AG04450 (cell line): Measurements from ENCODE around the gene MTG1. TPM values are rescaled to one million over a fixed set of nuclear protein-coding genes. Genes with fewer than 3 reads are reported as not detected.

Source experiments
- CTCF ChIA-PET: fragments of 300-600, 350-600 bp; formaldehyde crosslinking; extraction: SDS; loops from one replicate; lab custom pipeline; 2022; ENCODE audit warnings: antibody characterized with exemption, inconsistent platforms; lab: Charles Lee
- POLR2A ChIA-PET: fragments of 350-600 bp; formaldehyde crosslinking; extraction: SDS; loops from one replicate; lab custom pipeline; 2021; ENCODE audit warnings: antibody characterized with exemption, inconsistent platforms; lab: Yijun Ruan, JAX
- DNase-seq: peaks from one replicate; pipeline ENCODE4 v3.0.0-alpha.2; 2011; ENCODE audit warnings: low read depth, low spot score
- H3K27ac ChIP-seq: one replicate; pipeline ENCODE4 v1.5.1; 2012; ENCODE audit warnings: low read depth, low read length, control low read depth
- H3K27me3 ChIP-seq: one replicate; pipeline ENCODE4 v1.6.0; 2012; ENCODE audit warnings: low read length; ENCODE audit not compliant: control insufficient read depth, insufficient read depth
- H3K4me3 ChIP-seq: 2 replicates; pipeline ENCODE4 v1.5.1; 2011; ENCODE audit warnings: mild to moderate bottlenecking, low read depth, low read length, control low read depth
- H3K9me3 ChIP-seq: 2 replicates; pipeline ENCODE4 v1.5.1; 2012; ENCODE audit warnings: low read length; ENCODE audit not compliant: control insufficient read depth, insufficient read depth
- CTCF ChIP-seq: IDR thresholded peaks from 2 replicates; pipeline ENCODE4 v1.5.1; 2011; ENCODE audit warnings: low read depth, low read length, control low read depth, inconsistent platforms
- polyA plus RNA-seq: library from polyadenylated mRNA; depleted of rRNA; stranded (reverse); fragments of >200 nt; gene quantifications from 2 replicates; pipeline ENCODE4 v1.2.3, GENCODE V29; 2011

MTG1 gene
- polyA plus RNA-seq, 1 experiment, result 36.1 TPM

- CTCF ChIA-PET, result no interaction called here
- no peak overlapping the region for H3K4me3 ChIP-seq
- DNase-seq, result no peak
Measured at GRCh38 chr10:133459454-133460207, 65.7 kb downstream of the MTG1 start.

GRCh38 chr10:133460208-133460769 lies 66.3 kb downstream of the MTG1 start:
- TF ChIP-seq CTCF, result no peak
- no peaks in the 10 kb centered on the region for H3K27me3 ChIP-seq
- no peak overlapping the region for H3K4me3 ChIP-seq
- ChIA-PET CTCF (no interaction called here), POLR2A (no interaction called here)
- no peak for DNase-seq
- peaks cover 36% of the 10 kb centered on the region for H3K9me3 ChIP-seq
- no peak overlapping the region for H3K27ac ChIP-seq

More at GRCh38 chr10:133459454-133460207, 65.7 kb downstream of the MTG1 start:
- no peaks in the 10 kb centered on the region for H3K27me3 ChIP-seq
- H3K9me3 ChIP-seq, result peaks cover 37% of the 10 kb centered on the region
- TF ChIP-seq CTCF, result no peak
- no peak overlapping the region for H3K27ac ChIP-seq
- POLR2A ChIA-PET, result interaction anchor here (0.5 kb wide), 1 partner anchor 58 kb away, joined by 4 read pairs; no protein-coding TSS in a partner anchor

GRCh38 chr10:133461027-133461426 lies 67.1 kb downstream of the MTG1 start:
- POLR2A ChIA-PET, result no interaction called here
- CTCF ChIA-PET, result no interaction called here

GRCh38 chr10:133461841-133462240 lies 67.9 kb downstream of the MTG1 start:
- Histone ChIP-seq H3K9me3 (peaks cover 26% of the 10 kb centered on the region), H3K4me3 (no peak overlapping the region), H3K27ac (no peak overlapping the region), H3K27me3 (no peaks in the 10 kb centered on the region)
- no peak for DNase-seq
- no peak for TF ChIP-seq CTCF
- CTCF ChIA-PET, result no interaction called here
- POLR2A ChIA-PET, result no interaction called here

More at GRCh38 chr10:133461027-133461426, 67.1 kb downstream of the MTG1 start:
- Histone ChIP-seq H3K27me3 (no peaks in the 10 kb centered on the region), H3K4me3 (no peak overlapping the region), H3K9me3 (peaks cover 34% of the 10 kb centered on the region), H3K27ac (no peak overlapping the region)
- DNase-seq, result no peak
- no peak for TF ChIP-seq CTCF

GRCh38 chr10:133462512-133463305 lies 68.8 kb downstream of the MTG1 start:
- no peak for TF ChIP-seq CTCF
- no peaks in the 10 kb centered on the region for H3K27me3 ChIP-seq
- no peak overlapping the region for H3K27ac ChIP-seq
- CTCF ChIA-PET, result no interaction called here
- H3K9me3 ChIP-seq, result peaks cover 17% of the 10 kb centered on the region
- H3K4me3 ChIP-seq, result no peak overlapping the region
- POLR2A ChIA-PET, result no interaction called here
- DNase-seq, result no peak
